DMS53 (cell line): Measurements from ENCODE around the gene DGCR2.
"Not testable (repeated sequence)": the region's sequence is repeated elsewhere in the genome, so short reads cannot be mapped to it uniquely, and the experiment has no call there.

Experiments used
- DNase-seq: peaks from one replicate; lab custom pipeline; 2025; lab: John Stamatoyannopoulos, UW

DGCR2 gene

GRCh38 chr22:19030226-19030888 is 91.9 kb downstream of the DGCR2 start:
- DNase-seq: not testable (repeated sequence)

- not testable (repeated sequence) for DNase-seq
Measured at GRCh38 chr22:19029113-19030103, 92.8 kb downstream of the DGCR2 start.

GRCh38 chr22:19028060-19028455 is 94.2 kb downstream of the DGCR2 start:
- not testable (repeated sequence) for DNase-seq

GRCh38 chr22:19027371-19028059 is 94.7 kb downstream of the DGCR2 start:
- DNase-seq: not testable (repeated sequence)

GRCh38 chr22:19026080-19026479 is 96.1 kb downstream of the DGCR2 start:
- DNase-seq: not testable (repeated sequence)

- not testable (repeated sequence) for DNase-seq
Measured at GRCh38 chr22:19024956-19025489, 97.2 kb downstream of the DGCR2 start.

GRCh38 chr22:19023931-19024330 is 98.3 kb downstream of the DGCR2 start:
- not testable (repeated sequence) for DNase-seq

- no peak for DNase-seq
Measured at GRCh38 chr22:19022755-19023154, 99.5 kb downstream of the DGCR2 start.

- DNase-seq: no peak
Measured at GRCh38 chr22:19019679-19020032, 102.6 kb downstream of the DGCR2 start.

- DNase-seq: no peak
Measured at GRCh38 chr22:19019029-19019678, 103.1 kb downstream of the DGCR2 start.

- DNase-seq: no peak
Measured at GRCh38 chr22:19018256-19018655, 104.0 kb downstream of the DGCR2 start.

- DNase-seq: no peak
Measured at GRCh38 chr22:19016081-19016766, 106.0 kb downstream of the DGCR2 start.

GRCh38 chr22:19014886-19015285 is 107.3 kb downstream of the DGCR2 start:
- DNase-seq: no peak

GRCh38 chr22:19013881-19014598 is 108.2 kb downstream of the DGCR2 start:
- peak; percentile 51 for DNase-seq

- not testable (repeated sequence) for DNase-seq
Measured at GRCh38 chr22:19013411-19013810, 108.8 kb downstream of the DGCR2 start.

GRCh38 chr22:19012308-19012986 is 109.8 kb downstream of the DGCR2 start:
- DNase-seq: no peak

GRCh38 chr22:19011611-19012010 is 110.6 kb downstream of the DGCR2 start:
- not testable (repeated sequence) for DNase-seq

GRCh38 chr22:19011075-19011474 is 111.1 kb downstream of the DGCR2 start:
- DNase-seq: peak; percentile 14

- no peak for DNase-seq
Measured at GRCh38 chr22:19005905-19006304, 116.3 kb downstream of the DGCR2 start.

- no peak for DNase-seq
Measured at GRCh38 chr22:19004471-19004870, 117.7 kb downstream of the DGCR2 start.
